Thoracic aorta (tissue), 2 donors: ENCODE data around the gene SHFL. TPM values are rescaled to one million over a fixed set of nuclear protein-coding genes. Genes with fewer than 3 reads are reported as not detected.

Source experiments
- ATAC-seq: fragments of 150-250 bp; one replicate; pipeline ENCODE4 v1.8.0; 2017; ENCODE audit warnings: low read depth; ENCODE audit not compliant: insufficient number of reproducible peaks, low FRiP score
- DNase-seq: peaks from one replicate; pipeline ENCODE4 v3.0.0-alpha.2; 2020; ENCODE audit warnings: low spot score
- H3K27ac ChIP-seq, 2 donors: fragments of 200-600 bp; sonication (generic); 1 replicate in 1 of 2; 2 replicates in 1 of 2; pipeline ENCODE4 v1.5.1; 2016; ENCODE audit warnings: mild to moderate bottlenecking in 2 of 2, moderate library complexity in 2 of 2
- H3K27me3 ChIP-seq: fragments of 200-600 bp; sonication (generic); replicated peaks from 2 replicates; pipeline ENCODE4 v1.6.0; 2016; ENCODE audit warnings: mild to moderate bottlenecking; ENCODE audit not compliant: insufficient read depth
- H3K36me3 ChIP-seq: fragments of 200-600 bp; sonication (generic); one replicate; pipeline ENCODE4 v1.5.1; 2016
- H3K4me1 ChIP-seq, 2 donors: fragments of 200-600 bp; sonication (generic); 1 replicate in 1 of 2; 2 replicates in 1 of 2; pipeline versions ENCODE4 v1.5.1 to v1.6.0; 2016; ENCODE audit warnings: low read depth in 2 of 2, mild to moderate bottlenecking in 1 of 2; ENCODE audit not compliant: control insufficient read depth in 1 of 2
- H3K4me3 ChIP-seq: fragments of 200-600 bp; sonication (generic); 2 replicates; pipeline ENCODE4 v1.5.1; 2016; ENCODE audit warnings: mild to moderate bottlenecking
- H3K9me3 ChIP-seq: fragments of 200-600 bp; sonication (generic); 2 replicates; pipeline ENCODE4 v1.5.1; 2016
- CTCF ChIP-seq: fragments of 200-600 bp; sonication (generic); IDR thresholded peaks from one replicate; pipeline ENCODE4 v1.5.1; 2019; ENCODE audit warnings: antibody characterized with exemption
- total RNA-seq, 2 donors: library from RNA; depleted of rRNA; stranded (reverse); fragments of >200 nt; gene quantifications; one replicate each; pipeline versions ENCODE4 v1.1.0 to v1.2.3, GENCODE V29; 2016

The SHFL gene
- total RNA-seq, 2 donors from 2014 or later = 42.5 to 56.5 TPM

GRCh38 chr19:10068205-10068604, 17.9 kb upstream of the SHFL start:
- Histone ChIP-seq H3K9me3 (no peaks in the 10 kb centered on the region), H3K4me3 (no peak overlapping the region), H3K36me3 (no peaks in the 10 kb centered on the region), H3K4me1 (no peaks in the 10 kb centered on the region), H3K27me3 (no peaks in the 10 kb centered on the region), H3K27ac (no peak overlapping the region)
- ATAC-seq (no peak), DNase-seq (no peak)
- TF ChIP-seq CTCF = no peak

GRCh38 chr19:10069046-10069445, 17.1 kb upstream of the SHFL start:
- H3K4me3 ChIP-seq = no peak overlapping the region
- no peak overlapping the region for H3K27ac ChIP-seq
- no peaks in the 10 kb centered on the region for H3K4me1 ChIP-seq
- no peak for DNase-seq
- no peak for TF ChIP-seq CTCF
- no peak for ATAC-seq
- H3K36me3 ChIP-seq = no peaks in the 10 kb centered on the region
- peaks cover 2% of the 10 kb centered on the region for H3K9me3 ChIP-seq
- H3K27me3 ChIP-seq = no peaks in the 10 kb centered on the region

- Histone ChIP-seq H3K27me3 (no peaks in the 10 kb centered on the region), H3K4me3 (no peak overlapping the region), H3K4me1 (no peaks in the 10 kb centered on the region), H3K27ac (no peak overlapping the region), H3K9me3 (peaks cover 3% of the 10 kb centered on the region), H3K36me3 (no peaks in the 10 kb centered on the region)
- no peak for ATAC-seq
- DNase-seq = no peak
- no peak for TF ChIP-seq CTCF
Measured at GRCh38 chr19:10070730-10071446, 15.2 kb upstream of the SHFL start.

- no peak overlapping the region for H3K27ac ChIP-seq
- peaks cover 3% of the 10 kb centered on the region for H3K9me3 ChIP-seq
- H3K4me1 ChIP-seq = no peaks in the 10 kb centered on the region
- DNase-seq (no peak), ATAC-seq (no peak)
- H3K4me3 ChIP-seq = no peak overlapping the region
- no peaks in the 10 kb centered on the region for H3K36me3 ChIP-seq
- H3K27me3 ChIP-seq = no peaks in the 10 kb centered on the region
- no peak for TF ChIP-seq CTCF
Measured at GRCh38 chr19:10074153-10074552, 12.0 kb upstream of the SHFL start.

- DNase-seq (no peak), ATAC-seq (no peak)
- H3K4me3 ChIP-seq = no peak overlapping the region
- H3K27me3 ChIP-seq = no peaks in the 10 kb centered on the region
- no peak overlapping the region for H3K27ac ChIP-seq
- H3K4me1 ChIP-seq = no peaks in the 10 kb centered on the region
- H3K9me3 ChIP-seq = peaks cover 3% of the 10 kb centered on the region
- no peak for TF ChIP-seq CTCF
- H3K36me3 ChIP-seq = no peaks in the 10 kb centered on the region
Measured at GRCh38 chr19:10076535-10076934, 9.6 kb upstream of the SHFL start.
